GM23338 (cell line): Measurements from ENCODE around the gene RELL1. TPM values are rescaled to one million over a fixed set of nuclear protein-coding genes. Genes with fewer than 3 reads are reported as not detected.
"Not testable (repeated sequence)": the region's sequence is repeated elsewhere in the genome, so short reads cannot be mapped to it uniquely, and the experiment has no call there.

Source experiments
- ATAC-seq: fragments of 200-7000 bp; cut with Tn5 transposase; 3 replicates; pipeline ENCODE4 v1.9.1; 2020
- DNase-seq: peaks from one replicate; pipeline ENCODE4 v3.0.0-alpha.2; 2015; ENCODE audit warnings: low spot score
- H2AFZ ChIP-seq: fragments of 200-600 bp; sonication (generic); 2 replicates; pipeline ENCODE4 v1.8.0; 2016; ENCODE audit warnings: antibody characterized with exemption, mild to moderate bottlenecking, moderate library complexity
- H3F3A ChIP-seq: fragments of 200-600 bp; sonication (generic); replicated peaks from 2 replicates; pipeline ENCODE4 v1.8.0; 2017; ENCODE audit warnings: antibody characterized with exemption, mixed run types, low read depth
- H3K27ac ChIP-seq: fragments of 200-600 bp; sonication (generic); 2 replicates; pipeline ENCODE4 v1.6.1; 2016; ENCODE audit warnings: low read depth
- H3K27me3 ChIP-seq: fragments of 200-600 bp; sonication (generic); 2 replicates; pipeline ENCODE4 v1.8.0; 2016; ENCODE audit warnings: mild to moderate bottlenecking, mixed run types, moderate library complexity; ENCODE audit not compliant: insufficient read depth
- H3K36me3 ChIP-seq: fragments of 200-600 bp; sonication (generic); 2 replicates; pipeline ENCODE4 v1.8.0; 2016; ENCODE audit warnings: mild to moderate bottlenecking; ENCODE audit not compliant: insufficient read depth
- H3K4me1 ChIP-seq: fragments of 200-600 bp; sonication (generic); 2 replicates; pipeline ENCODE4 v1.8.0; 2016; ENCODE audit warnings: mild to moderate bottlenecking, moderate library complexity; ENCODE audit not compliant: insufficient read depth
- H3K4me2 ChIP-seq: fragments of 200-600 bp; sonication (generic); 2 replicates; pipeline ENCODE4 v1.7.1; 2017; ENCODE audit warnings: mixed run types
- H3K4me3 ChIP-seq: fragments of 200-600 bp; sonication (generic); 2 replicates; pipeline ENCODE4 v1.6.1; 2016; ENCODE audit warnings: mixed run types
- H3K79me2 ChIP-seq: fragments of 200-600 bp; sonication (generic); replicated peaks from 2 replicates; pipeline ENCODE4 v1.8.0; 2017; ENCODE audit warnings: mild to moderate bottlenecking; ENCODE audit not compliant: insufficient read depth
- H3K9me2 ChIP-seq: fragments of 200-600 bp; sonication (generic); 2 replicates; pipeline ENCODE4 v1.8.0; 2017; ENCODE audit not compliant: insufficient read depth
- H4K20me1 ChIP-seq: fragments of 200-600 bp; sonication (generic); replicated peaks from 2 replicates; pipeline ENCODE4 v1.8.0; 2017; ENCODE audit warnings: mild to moderate bottlenecking; ENCODE audit not compliant: insufficient read depth
- H3K27ac Mint-ChIP-seq: 2 replicates; pipeline ENCODE4 v1.8.0; 2020; ENCODE audit warnings: inconsistent platforms, mild to moderate bottlenecking, moderate library complexity, mixed read lengths
- H3K27me3 Mint-ChIP-seq: 3 replicates; pipeline ENCODE4 v1.8.0; 2022; ENCODE audit warnings: low read depth, mild to moderate bottlenecking, moderate library complexity, mixed read lengths, inconsistent platforms; ENCODE audit not compliant: insufficient read depth, poor library complexity
- H3K36me3 Mint-ChIP-seq: 3 replicates; pipeline ENCODE4 v1.8.0; 2021; ENCODE audit warnings: low read depth, mild to moderate bottlenecking, inconsistent platforms, moderate library complexity, mixed read lengths
- H3K4me1 Mint-ChIP-seq: 3 replicates; pipeline ENCODE4 v1.8.0; 2020; ENCODE audit warnings: mild to moderate bottlenecking, inconsistent platforms, mixed read lengths
- H3K4me3 Mint-ChIP-seq: 3 replicates; pipeline ENCODE4 v1.8.0; 2021; ENCODE audit warnings: moderate library complexity, mild to moderate bottlenecking, inconsistent platforms, mixed read lengths
- H3K9me3 Mint-ChIP-seq: 3 replicates; pipeline ENCODE4 v1.8.0; 2020; ENCODE audit warnings: moderate library complexity, mild to moderate bottlenecking, inconsistent platforms, mixed read lengths
- ETS1 ChIP-seq: IDR thresholded peaks from 2 replicates; pipeline ENCODE4 v1.6.1; 2016; ENCODE audit warnings: antibody characterized with exemption
- EZH2 ChIP-seq: fragments of 200-600 bp; sonication (generic); IDR thresholded peaks from one replicate; pipeline ENCODE4 v1.8.0; 2017; ENCODE audit warnings: antibody characterized with exemption, mild to moderate bottlenecking, low read depth; ENCODE audit not compliant: unreplicated experiment
- EZH2phosphoT487 ChIP-seq: fragments of 200-600 bp; sonication (generic); IDR thresholded peaks from one replicate; pipeline ENCODE4 v1.8.1; 2018; ENCODE audit warnings: antibody characterized with exemption; ENCODE audit not compliant: unreplicated experiment
- JUNB ChIP-seq: IDR thresholded peaks from one replicate; pipeline ENCODE4 v1.6.1; 2016; ENCODE audit warnings: antibody characterized with exemption; ENCODE audit not compliant: unreplicated experiment
- NANOG ChIP-seq: IDR thresholded peaks from 2 replicates; pipeline ENCODE4 v1.6.1; 2016; ENCODE audit warnings: antibody characterized with exemption, borderline replicate concordance
- POLR2AphosphoS5 ChIP-seq: IDR thresholded peaks from 2 replicates; pipeline ENCODE4 v1.6.1; 2016; ENCODE audit warnings: antibody characterized with exemption, low read depth
- REST ChIP-seq: IDR thresholded peaks from one replicate; pipeline ENCODE4 v1.6.1; 2018; ENCODE audit warnings: antibody characterized with exemption; ENCODE audit not compliant: unreplicated experiment
- STAT1 ChIP-seq: IDR thresholded peaks from one replicate; pipeline ENCODE4 v1.6.1; 2016; ENCODE audit warnings: antibody characterized with exemption; ENCODE audit not compliant: unreplicated experiment
- ZNF331 ChIP-seq: fragments of 250-450 bp; sonication (Bioruptor Pico); IDR thresholded peaks from 2 replicates; pipeline ENCODE4 v1.5.0; 2020; ENCODE audit warnings: low read depth, mild to moderate bottlenecking, moderate library complexity
- ZNF462 ChIP-seq: fragments of 250-450 bp; sonication (Bioruptor Pico); IDR thresholded peaks from 2 replicates; pipeline ENCODE4 v1.5.0; 2020; ENCODE audit warnings: mild to moderate bottlenecking, moderate library complexity
- polyA plus RNA-seq: library from polyadenylated mRNA; unstranded; fragments of >200 nt; fragmentation: Nextera tagmentation; extraction: Ambion mirVana; gene quantifications from 2 replicates; pipeline ENCODE4 v1.2.1, GENCODE V29; 2016
- total RNA-seq: library from RNA; depleted of rRNA; stranded (reverse); fragments of >200 nt; shearing (Covaris generic); gene quantifications from 2 replicates; pipeline ENCODE4 v1.2.3, GENCODE V29; 2014

RELL1 gene
- total and polyA plus RNA-seq, 2 experiments from 2014 or later, result 2.8 to 28.5 TPM

DNA sequence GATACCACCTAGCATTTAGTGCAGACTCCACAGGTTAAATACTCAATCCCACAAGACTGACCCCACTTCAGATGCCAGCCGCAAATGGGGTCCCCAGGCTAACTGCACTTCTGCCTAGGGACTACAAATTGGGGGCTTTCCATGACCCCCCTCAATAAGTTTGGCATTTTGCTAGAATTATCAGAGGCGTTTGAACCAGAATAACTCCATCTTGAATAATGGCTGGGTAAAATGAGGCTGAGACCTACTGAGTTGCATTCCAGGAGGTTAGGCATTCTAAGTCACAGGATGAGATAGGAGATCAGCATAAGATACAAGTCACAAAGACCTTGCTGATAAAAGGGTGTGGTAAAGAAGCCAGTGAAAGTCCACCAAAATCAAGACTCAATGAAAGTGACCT lies 15.1 kb downstream of the RELL1 start (continued):
- no peak for TF ChIP-seq ZNF462

GRCh38 chr4:37670249-37670648 lies 15.9 kb downstream of the RELL1 start:
- Histone ChIP-seq H3K27ac (no peak overlapping the region), H3K27me3 (no peaks in the 10 kb centered on the region), H3K79me2 (peaks cover 31% of the 10 kb centered on the region), H3K4me3 (no peak overlapping the region), H3F3A (no peaks in the 10 kb centered on the region), H3K4me2 (no peak overlapping the region), H3K36me3 (no peaks in the 10 kb centered on the region), H2AFZ (no peak overlapping the region), H4K20me1 (peaks cover 10% of the 10 kb centered on the region; the same call in 1 of the 2 replicates), H3K9me2 (peaks cover 2% of the 10 kb centered on the region; the same call in 1 of the 2 replicates), H3K4me1 (peaks cover 32% of the 10 kb centered on the region)
- peaks cover 6% of the 10 kb centered on the region for H3K27me3 Mint-ChIP-seq
- H3K4me3 Mint-ChIP-seq, result no peak overlapping the region
- H3K9me3 Mint-ChIP-seq, result peaks cover 7% of the 10 kb centered on the region; the same call in 2 of the 3 replicates
- H3K36me3 Mint-ChIP-seq, result peaks cover 8% of the 10 kb centered on the region; the same call in 2 of the 3 replicates
- TF ChIP-seq EZH2, result no peak
- no peak for TF ChIP-seq ETS1
- no peak for TF ChIP-seq POLR2AphosphoS5
- TF ChIP-seq EZH2phosphoT487, result no peak
- no peak for TF ChIP-seq JUNB
- TF ChIP-seq NANOG, result no peak
- no peak for TF ChIP-seq REST
- no peak for TF ChIP-seq ZNF331
- TF ChIP-seq STAT1, result no peak
- ATAC-seq (no peak), DNase-seq (no peak)
- H3K27ac Mint-ChIP-seq, result no peak overlapping the region
- peaks cover 24% of the 10 kb centered on the region for H3K4me1 Mint-ChIP-seq

- H3K4me3 Mint-ChIP-seq, H4K20me1 ChIP-seq, DNase-seq, H3K27ac ChIP-seq, H3K9me2 ChIP-seq, H3K36me3 ChIP-seq, H3K27ac Mint-ChIP-seq, H3K9me3 Mint-ChIP-seq, H3K27me3 ChIP-seq, ATAC-seq, H3K36me3 Mint-ChIP-seq, H3F3A ChIP-seq, H2AFZ ChIP-seq, H3K4me2 ChIP-seq, H3K4me3 ChIP-seq: not testable (repeated sequence)
- peaks cover 33% of the 10 kb centered on the region for H3K4me1 ChIP-seq
- H3K79me2 ChIP-seq, result peaks cover 28% of the 10 kb centered on the region
- H3K4me1 Mint-ChIP-seq, result peaks cover 32% of the 10 kb centered on the region
- peaks cover 14% of the 10 kb centered on the region for H3K27me3 Mint-ChIP-seq
Measured at GRCh38 chr4:37669124-37669523, 17.1 kb downstream of the RELL1 start.
